NT2/D1 (cell line): ENCODE results near the gene PFDN1.

Experiments used
- YY1 ChIP-seq: IDR thresholded peaks from 2 replicates; pipeline ENCODE4 v1.6.1; 2011; ENCODE audit not compliant: insufficient read length, insufficient read depth
- ZNF274 ChIP-seq: IDR thresholded peaks from 2 replicates; pipeline ENCODE4 v1.6.1; 2011; ENCODE audit warnings: mild to moderate bottlenecking, low read depth, low read length

GRCh38 chr5:140248414-140248813, 54.5 kb downstream of the PFDN1 start:
- TF ChIP-seq YY1 (no peak), ZNF274 (no peak)
